SIG-M5 treated with dmso at 0.1 percent for 504 hours (cell line): ENCODE measurements around the gene MOB2.
"Not testable (repeated sequence)": the region's sequence is repeated elsewhere in the genome, so short reads cannot be mapped to it uniquely, and the experiment has no call there.

ENCODE experiments used
- DNase-seq: peaks from one replicate; lab custom pipeline; 2025; ENCODE audit not compliant: unreplicated experiment; lab: John Stamatoyannopoulos, UW

The MOB2 gene

GRCh38 chr11:1518301-1518700 lies 31.7 kb upstream of the MOB2 start:
- no peak for DNase-seq

GRCh38 chr11:1517117-1518005 lies 30.8 kb upstream of the MOB2 start:
- no peak for DNase-seq

- no peak for DNase-seq
These were observed 29.9 kb upstream of the MOB2 start for GRCh38 chr11:1516273-1517067.

DNA sequence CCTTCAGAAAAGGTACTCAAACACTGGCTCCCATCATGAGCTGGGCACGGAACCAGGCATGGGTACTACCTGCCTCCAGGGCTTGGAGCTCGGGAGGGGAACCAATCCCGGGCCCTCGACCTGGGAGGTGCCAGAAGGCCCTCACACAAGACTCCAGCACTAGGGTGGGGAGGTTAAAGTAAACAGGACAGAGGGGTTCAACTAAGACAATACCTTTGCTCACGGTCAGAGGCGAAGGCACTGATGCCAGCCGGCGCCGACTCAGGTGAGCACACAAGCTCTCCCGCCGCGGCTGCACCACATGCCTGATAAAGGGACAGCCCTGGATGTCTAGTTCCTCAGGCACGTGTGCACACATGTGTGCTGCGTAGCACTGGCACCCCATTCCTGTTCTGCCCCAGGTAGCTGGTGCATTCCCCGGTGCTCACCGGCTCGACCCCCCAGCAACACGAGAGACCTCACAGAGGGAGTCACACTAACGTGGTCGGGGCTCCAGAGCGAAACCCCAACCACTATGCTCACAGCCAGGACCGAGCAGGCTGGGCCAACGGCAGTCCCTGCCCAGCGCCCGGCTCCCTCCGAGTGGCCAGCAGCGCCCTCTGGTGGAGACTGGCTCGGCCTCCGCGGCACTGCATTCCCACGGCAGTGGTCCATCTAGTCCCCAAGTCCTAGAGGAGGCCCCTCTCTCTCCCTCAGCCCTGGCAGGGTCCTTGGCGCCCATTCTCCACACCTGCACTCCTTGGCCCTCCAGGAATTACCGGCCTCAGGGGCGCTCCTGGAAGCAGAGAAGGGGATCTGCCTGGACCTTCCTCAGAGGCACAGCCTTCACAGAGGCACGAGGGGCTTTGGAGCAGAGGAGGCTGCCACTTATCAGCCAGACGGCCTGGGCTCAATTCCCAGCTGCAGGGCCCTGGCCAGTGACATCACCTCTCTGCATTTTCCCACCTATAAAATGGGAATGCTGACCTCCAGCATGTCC lies 28.8 kb upstream of the MOB2 start:
- no peak for DNase-seq

GRCh38 chr11:1514336-1515061 lies 27.9 kb upstream of the MOB2 start:
- DNase-seq = no peak

DNA sequence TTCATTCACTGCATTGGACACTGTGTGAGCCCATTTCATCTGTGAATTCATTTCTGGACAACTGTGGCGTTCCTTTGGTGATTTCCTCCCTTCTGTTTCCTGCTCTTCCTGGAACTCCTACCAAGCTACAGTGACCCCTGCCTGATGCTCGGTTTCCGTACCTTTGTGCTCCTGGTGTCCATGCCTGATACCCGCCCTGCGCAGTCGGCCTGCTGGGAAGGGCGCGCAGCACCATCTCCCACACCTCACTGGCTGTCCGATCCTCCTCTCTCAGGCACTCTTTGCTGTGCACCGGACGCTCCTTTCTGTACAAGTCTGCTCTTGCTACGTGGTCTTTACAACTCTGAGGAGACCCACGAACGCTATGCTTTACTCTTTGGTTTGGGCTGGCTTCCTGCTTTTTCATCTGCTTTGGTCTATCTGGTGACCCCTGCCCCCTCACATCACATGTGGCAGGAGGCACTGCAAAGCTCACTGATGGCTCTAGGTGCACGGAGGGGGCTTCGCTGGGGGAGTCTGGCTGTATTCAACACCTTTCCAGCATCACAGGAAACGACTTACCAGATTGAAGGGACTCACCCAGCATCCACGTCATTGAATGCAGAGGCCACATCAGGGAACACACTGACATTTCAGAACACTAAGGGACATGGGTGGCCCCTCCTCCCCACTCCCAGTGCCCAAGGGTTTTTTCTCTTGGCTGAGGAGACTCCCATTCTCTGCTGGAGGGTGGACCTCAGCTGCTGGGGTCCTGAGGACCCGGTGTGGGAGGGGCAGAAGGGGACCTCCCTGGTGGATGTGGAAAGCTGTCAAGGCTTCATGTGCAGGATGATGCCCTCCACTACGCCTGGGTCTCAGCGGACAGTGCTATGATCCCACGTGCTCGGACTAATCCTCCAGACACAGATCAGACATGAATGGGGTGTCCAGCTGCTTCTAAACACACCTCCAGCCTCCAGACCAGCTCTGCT lies 27.0 kb upstream of the MOB2 start:
- DNase-seq = no peak

DNA sequence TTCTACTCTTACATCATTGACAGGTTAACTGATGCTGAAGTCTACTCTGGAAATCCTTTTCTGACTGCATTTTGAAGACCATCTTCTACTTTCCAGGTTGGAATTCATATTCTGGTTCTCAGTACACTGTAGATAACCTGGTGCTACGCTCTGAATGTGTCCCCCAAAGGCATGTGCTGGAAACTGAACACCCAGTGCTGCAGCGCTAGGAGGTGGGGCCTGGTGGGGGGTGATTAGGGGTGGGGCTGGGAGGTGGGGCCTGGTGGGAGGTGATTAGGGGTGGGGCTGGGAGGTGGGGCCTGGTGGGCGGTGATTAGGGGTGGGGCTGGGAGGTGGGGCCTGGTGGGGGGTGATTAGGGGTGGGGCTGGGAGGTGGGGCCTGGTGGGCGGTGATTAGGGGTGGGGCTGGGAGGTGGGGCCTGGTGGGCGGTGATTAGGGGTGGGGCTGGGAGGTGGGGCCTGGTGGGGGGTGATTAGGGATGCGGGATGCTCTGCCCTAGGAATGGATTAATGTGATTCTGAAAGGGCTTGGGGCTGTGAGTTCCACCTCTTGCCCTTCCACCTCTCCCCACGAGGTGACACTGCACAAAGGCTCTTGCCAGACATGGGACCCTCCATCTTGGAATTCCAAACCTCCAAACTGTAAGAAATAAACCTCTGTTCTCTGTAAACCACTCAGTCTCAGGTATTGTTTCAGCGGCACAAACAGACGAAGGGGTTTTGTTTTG lies 26.1 kb upstream of the MOB2 start:
- not testable (repeated sequence) for DNase-seq

GRCh38 chr11:1511937-1512496 lies 25.4 kb upstream of the MOB2 start:
- DNase-seq = no peak

DNA sequence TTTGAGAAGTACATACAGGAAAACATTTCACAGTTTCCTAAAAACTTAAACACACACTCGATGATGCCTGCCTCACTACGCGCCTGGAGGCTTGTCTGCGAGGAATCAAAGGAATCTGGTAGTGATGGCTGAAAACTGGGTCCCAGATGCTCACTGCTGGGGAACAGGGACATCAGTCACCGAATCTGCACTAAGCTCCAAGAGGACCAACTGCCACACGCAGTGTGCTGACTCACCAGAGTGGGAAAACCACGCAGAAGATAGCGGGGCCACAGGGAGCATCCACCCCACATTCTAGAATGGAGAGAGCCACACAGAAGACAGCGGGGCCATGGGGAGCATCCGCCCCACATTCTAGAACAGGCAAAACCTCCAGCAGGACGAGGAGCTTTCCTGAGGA lies 24.3 kb upstream of the MOB2 start:
- DNase-seq = no peak

GRCh38 chr11:1510351-1510750 lies 23.8 kb upstream of the MOB2 start:
- DNase-seq = not testable (repeated sequence)

GRCh38 chr11:1509626-1510255 lies 23.2 kb upstream of the MOB2 start:
- DNase-seq = no peak

- DNase-seq = no peak
These were observed 22.4 kb upstream of the MOB2 start for GRCh38 chr11:1508986-1509385.

DNA sequence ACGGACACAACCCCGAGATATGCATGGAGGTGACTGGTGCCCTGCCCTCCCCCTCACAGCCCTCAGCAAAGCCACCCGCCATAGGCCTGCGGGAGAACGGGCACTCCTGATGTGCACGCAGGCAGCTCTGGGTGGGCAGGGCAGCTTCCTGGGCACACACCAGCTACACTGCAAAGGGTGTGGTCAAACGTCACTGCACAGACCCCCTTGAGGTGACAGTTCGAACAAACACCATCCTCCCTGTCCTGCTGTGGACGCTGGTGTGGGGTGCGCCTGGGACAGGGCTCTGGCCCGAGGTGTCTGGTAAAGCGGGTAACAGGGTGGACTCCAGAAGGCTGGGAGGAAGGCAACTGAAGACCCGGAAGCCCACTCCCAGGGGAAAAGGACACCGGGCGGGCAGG lies 21.9 kb upstream of the MOB2 start:
- DNase-seq = no peak

DNA sequence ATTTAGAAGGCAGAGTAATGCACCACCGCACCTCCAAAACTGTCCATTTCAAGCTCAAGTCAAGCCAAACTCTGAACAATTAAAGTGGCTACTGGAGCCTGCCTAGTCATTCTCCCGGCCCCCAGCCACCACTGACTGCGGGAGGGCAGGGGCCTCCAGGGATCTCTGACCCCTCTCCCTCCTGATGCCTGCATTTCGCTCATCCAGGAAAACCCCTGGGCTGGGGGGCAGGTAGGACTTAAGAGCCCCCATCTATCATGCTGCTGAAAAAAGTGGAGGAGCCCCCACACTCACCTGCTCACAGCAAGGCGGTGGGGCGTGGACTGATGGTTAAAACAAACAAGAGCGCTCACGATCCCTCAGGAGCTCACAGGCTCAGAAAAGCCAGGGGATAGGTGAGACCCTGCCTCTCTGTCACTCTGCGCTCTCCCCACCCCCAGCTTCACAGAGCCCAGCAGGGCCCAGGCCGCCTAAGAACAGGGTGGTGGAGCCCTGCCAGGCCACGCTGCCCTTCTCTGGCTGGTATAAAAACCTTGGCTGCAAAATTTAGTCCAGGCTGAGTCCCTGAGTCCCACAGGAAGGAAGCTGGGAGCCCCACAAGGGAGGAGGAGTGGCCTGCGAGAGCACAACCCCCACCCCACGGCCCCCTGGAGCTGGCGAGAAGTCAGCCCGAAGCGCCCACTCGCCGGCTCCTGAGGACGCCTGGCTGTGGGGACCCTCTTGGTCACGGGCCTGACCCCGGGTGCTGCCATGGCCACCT lies 21.0 kb upstream of the MOB2 start:
- DNase-seq = no peak

GRCh38 chr11:1506981-1507380 lies 20.4 kb upstream of the MOB2 start:
- no peak for DNase-seq

DNA sequence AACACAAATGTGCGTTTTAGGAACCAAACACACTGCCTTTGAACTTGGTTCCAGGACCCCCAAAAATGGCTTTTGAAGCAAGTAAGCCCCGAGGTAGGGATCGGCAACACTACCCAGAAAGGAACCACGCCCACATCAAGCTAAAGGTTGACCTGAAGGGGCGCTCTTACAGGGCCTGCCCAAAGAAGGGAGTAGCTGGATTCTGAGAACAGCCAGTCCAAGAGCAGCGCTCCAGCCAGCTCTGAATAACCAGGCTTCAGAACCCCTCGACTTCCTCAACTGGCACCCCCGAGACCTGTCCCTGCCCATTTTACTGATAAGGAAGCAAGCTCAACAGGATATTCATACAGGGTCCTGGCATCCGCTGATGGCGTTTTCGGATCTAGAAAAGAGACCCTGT lies 18.9 kb upstream of the MOB2 start:
- no peak for DNase-seq
